GM10248 (cell line): Measurements from ENCODE around the gene BSND.

ENCODE experiments used
- CTCF ChIA-PET: fragments of 300-600 bp; sonication (Branson Sonifier 250); formaldehyde crosslinking; extraction: SDS; loops from one replicate; lab custom pipeline; 2021; ENCODE audit warnings: antibody characterized with exemption; lab: Yijun Ruan, JAX
- POLR2A ChIA-PET: fragments of 350-650 bp; sonication (Branson Sonifier 250); formaldehyde crosslinking; extraction: SDS; loops from one replicate; lab custom pipeline; 2020; ENCODE audit warnings: antibody characterized with exemption; lab: Yijun Ruan, JAX
- DNase-seq: peaks from one replicate; pipeline ENCODE4 v3.0.0; 2012; ENCODE audit errors: extremely low spot score
- TF ChIP-seq, protein P1 (sequence below): IDR thresholded peaks from 2 replicates; pipeline ENCODE4 v1.5.1; 2012; ENCODE audit warnings: mild to moderate bottlenecking, low read depth; ENCODE audit errors: extremely low read depth, missing control alignments, control extremely low read depth

BSND gene

DNA sequence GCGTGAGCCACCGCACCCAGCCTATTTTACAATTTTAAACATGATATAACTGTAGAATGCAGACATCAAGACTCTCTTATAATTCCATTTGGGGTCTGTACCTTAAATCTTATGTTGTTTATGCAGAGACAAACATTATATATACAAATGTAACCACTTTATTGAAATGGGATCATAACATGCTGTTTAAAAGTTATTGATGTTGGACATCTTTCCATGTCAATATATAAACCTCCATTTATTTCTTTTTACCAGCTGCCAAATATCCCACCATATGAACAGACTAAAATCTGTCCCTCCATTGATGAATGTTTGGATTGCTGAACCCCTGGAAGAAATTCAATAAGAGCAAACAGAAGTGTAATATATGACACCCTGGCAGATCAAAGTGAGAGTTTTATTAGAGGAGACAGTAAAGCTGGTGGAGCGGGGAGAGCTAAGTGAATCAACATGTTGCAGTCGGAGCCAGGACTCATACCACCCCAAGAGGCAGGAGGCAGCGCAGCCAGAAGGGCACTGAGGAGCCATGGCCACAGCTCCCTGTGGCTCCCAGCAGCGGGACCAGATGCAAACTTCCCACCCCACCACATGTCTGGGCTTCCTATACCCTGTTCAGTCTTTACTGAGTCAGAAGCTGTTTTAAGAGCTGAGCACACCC lies 35.9 kb downstream of the BSND start:
- ChIA-PET POLR2A (no interaction called here), CTCF (interaction anchor here (1.4 to 5.0 kb wide), 2 partner anchors 13 to 90 kb away, joined by 6 to 29 read pairs; no protein-coding TSS in a partner anchor)
- no peak for DNase-seq
- TF ChIP-seq, protein P1, sequence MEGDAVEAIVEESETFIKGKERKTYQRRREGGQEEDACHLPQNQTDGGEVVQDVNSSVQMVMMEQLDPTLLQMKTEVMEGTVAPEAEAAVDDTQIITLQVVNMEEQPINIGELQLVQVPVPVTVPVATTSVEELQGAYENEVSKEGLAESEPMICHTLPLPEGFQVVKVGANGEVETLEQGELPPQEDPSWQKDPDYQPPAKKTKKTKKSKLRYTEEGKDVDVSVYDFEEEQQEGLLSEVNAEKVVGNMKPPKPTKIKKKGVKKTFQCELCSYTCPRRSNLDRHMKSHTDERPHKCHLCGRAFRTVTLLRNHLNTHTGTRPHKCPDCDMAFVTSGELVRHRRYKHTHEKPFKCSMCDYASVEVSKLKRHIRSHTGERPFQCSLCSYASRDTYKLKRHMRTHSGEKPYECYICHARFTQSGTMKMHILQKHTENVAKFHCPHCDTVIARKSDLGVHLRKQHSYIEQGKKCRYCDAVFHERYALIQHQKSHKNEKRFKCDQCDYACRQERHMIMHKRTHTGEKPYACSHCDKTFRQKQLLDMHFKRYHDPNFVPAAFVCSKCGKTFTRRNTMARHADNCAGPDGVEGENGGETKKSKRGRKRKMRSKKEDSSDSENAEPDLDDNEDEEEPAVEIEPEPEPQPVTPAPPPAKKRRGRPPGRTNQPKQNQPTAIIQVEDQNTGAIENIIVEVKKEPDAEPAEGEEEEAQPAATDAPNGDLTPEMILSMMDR: no peak

DNA sequence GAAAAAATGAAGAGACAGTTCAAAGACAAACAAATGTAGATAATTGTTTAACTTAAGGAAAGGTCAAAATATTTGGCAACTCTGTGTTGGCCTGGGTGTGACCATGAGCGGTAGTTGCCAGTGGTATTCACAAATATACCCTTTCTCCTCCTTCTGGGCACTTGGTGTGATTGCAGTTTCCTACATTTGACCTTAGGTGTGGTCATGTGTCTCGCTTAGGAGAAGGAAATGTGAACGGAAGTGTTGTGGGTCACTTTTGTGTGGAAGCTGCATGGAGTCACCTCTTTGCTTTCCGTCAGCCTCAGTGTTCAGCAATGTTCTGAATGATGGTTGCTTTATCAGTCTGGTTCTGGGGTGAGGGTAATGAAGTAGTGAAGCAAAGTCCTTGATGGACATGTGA lies 37.2 kb downstream of the BSND start:
- CTCF ChIA-PET: interaction anchor here (0.8 to 5.0 kb wide), 3 partner anchors 9 to 91 kb away, joined by 3 to 29 read pairs (median 6); no protein-coding TSS in a partner anchor
- DNase-seq: no peak
- TF ChIP-seq, protein P1: no peak
- POLR2A ChIA-PET: no interaction called here

DNA sequence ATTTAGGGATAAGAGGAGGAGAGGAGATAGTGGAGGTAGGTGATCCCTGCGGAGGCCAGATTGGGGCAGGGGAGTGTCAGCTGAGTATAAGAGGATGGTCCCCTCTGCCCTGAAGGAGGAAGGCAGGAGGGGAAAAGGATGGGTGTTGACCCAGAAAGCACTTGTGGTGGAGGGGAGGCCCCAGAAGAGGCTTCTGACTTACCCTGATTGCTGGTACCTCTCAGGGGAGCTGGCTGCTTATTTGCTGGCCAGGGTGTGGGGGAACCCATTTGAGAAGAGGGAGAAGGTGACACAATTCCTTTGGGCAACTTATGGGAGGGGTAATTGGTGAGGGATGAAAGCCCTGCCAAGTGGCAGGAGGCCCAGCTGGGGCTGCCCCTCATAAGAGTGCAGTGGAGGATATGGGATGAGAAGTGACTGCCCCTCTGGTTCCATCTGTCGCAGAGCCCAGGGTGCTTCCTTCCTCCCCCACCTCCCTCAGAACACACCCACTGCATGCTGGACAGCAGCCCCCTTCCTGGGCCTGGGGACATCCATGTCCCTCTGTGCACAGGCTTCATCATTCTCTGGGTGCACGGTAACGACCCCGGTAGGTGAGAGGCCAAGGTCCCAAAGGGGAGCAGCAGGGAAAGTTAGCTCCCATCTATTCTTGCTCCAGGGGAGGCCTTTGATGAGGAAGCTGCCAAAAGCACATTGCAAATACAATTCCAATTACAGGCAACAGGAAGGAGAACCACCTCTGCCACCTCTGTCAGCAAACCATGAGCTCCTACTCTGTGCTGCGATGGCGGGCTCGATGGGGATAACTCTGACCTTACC lies 39.2 kb downstream of the BSND start:
- no peak for DNase-seq
- TF ChIP-seq, protein P1: no peak
- ChIA-PET CTCF (no interaction called here), POLR2A (no interaction called here)

DNA sequence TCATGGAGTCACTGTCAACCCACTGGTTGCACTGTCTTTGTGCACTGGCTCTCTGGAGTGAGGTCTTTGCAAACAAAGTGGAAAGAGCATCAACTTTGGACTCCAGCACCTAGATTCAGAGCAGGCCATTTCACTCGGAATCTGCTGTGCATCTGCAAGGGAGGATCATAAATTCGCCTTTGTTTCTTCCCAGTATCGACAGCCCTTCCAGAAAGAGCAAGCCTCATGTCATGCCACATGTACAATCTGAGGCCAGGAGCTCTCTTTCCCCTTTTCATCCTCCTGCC lies 39.8 kb downstream of the BSND start:
- CTCF ChIA-PET: no interaction called here
- no peak for DNase-seq
- POLR2A ChIA-PET: no interaction called here
- TF ChIP-seq, protein P1: no peak

DNA sequence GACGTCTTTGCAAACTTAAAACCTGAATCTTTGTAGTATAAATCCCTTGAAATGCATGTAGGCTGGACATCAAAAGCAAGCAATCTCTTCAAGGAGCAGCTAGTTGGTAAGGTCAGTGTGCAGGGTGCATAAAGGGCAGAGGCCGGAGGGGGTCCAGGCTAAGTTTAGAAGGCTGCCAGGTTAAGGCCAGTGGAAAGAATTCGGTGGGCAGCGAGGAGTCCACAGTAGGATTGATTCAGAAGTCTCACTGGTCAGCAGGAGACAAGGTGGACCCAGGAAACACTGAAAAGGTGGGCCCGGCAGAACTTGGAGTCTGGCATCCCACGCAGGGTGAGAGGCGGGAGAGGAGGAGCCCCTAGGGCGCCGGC lies 40.2 kb downstream of the BSND start:
- POLR2A ChIA-PET: no interaction called here
- CTCF ChIA-PET: interaction anchor here (0.9 kb wide), 1 partner anchor 17 kb away, joined by 3 read pairs; no protein-coding TSS in a partner anchor

DNA sequence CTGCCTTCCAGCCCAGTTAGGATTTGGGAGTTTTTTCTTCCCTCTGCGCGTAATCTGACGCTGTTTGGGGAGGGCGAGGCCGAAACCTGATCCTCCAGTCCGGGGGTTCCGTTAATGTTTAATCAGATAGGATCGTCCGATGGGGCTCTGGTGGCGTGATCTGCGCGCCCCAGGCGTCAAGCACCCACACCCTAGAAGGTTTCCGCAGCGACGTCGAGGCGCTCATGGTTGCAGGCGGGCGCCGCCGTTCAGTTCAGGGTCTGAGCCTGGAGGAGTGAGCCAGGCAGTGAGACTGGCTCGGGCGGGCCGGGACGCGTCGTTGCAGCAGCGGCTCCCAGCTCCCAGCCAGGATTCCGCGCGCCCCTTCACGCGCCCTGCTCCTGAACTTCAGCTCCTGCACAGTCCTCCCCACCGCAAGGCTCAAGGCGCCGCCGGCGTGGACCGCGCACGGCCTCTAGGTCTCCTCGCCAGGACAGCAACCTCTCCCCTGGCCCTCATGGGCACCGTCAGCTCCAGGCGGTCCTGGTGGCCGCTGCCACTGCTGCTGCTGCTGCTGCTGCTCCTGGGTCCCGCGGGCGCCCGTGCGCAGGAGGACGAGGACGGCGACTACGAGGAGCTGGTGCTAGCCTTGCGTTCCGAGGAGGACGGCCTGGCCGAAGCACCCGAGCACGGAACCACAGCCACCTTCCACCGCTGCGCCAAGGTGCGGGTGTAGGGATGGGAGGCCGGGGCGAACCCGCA lies 40.8 kb downstream of the BSND start, which contains the start of gene PCSK9:
Gene PCSK9 (plus strand): TSS at position 207 of the 741 bp plus-strand sequence. CDS start 290 bp downstream, at position 497.
- TF ChIP-seq, protein P1: no peak
- ChIA-PET POLR2A (no interaction called here), CTCF (interaction anchor here (0.9 kb wide), 1 partner anchor 17 kb away, joined by 3 read pairs; no protein-coding TSS in a partner anchor)
- no peak for DNase-seq

More for the DNA sequence above, 40.2 kb downstream of the BSND start:
- TF ChIP-seq, protein P1: no peak
- DNase-seq: no peak
